GM23338 (cell line): Measurements from ENCODE around the gene CHRNA5. TPM values are rescaled to one million over a fixed set of nuclear protein-coding genes. Genes with fewer than 3 reads are reported as not detected.

Experiments used
- ATAC-seq: fragments of 200-7000 bp; cut with Tn5 transposase; 3 replicates; pipeline ENCODE4 v1.9.1; 2020
- DNase-seq: peaks from one replicate; pipeline ENCODE4 v3.0.0-alpha.2; 2015; ENCODE audit warnings: low spot score
- H2AFZ ChIP-seq: fragments of 200-600 bp; sonication (generic); 2 replicates; pipeline ENCODE4 v1.8.0; 2016; ENCODE audit warnings: antibody characterized with exemption, mild to moderate bottlenecking, moderate library complexity
- H3F3A ChIP-seq: fragments of 200-600 bp; sonication (generic); replicated peaks from 2 replicates; pipeline ENCODE4 v1.8.0; 2017; ENCODE audit warnings: antibody characterized with exemption, mixed run types, low read depth
- H3K27ac ChIP-seq: fragments of 200-600 bp; sonication (generic); 2 replicates; pipeline ENCODE4 v1.6.1; 2016; ENCODE audit warnings: low read depth
- H3K27me3 ChIP-seq: fragments of 200-600 bp; sonication (generic); 2 replicates; pipeline ENCODE4 v1.8.0; 2016; ENCODE audit warnings: mild to moderate bottlenecking, mixed run types, moderate library complexity; ENCODE audit not compliant: insufficient read depth
- H3K36me3 ChIP-seq: fragments of 200-600 bp; sonication (generic); 2 replicates; pipeline ENCODE4 v1.8.0; 2016; ENCODE audit warnings: mild to moderate bottlenecking; ENCODE audit not compliant: insufficient read depth
- H3K4me1 ChIP-seq: fragments of 200-600 bp; sonication (generic); 2 replicates; pipeline ENCODE4 v1.8.0; 2016; ENCODE audit warnings: mild to moderate bottlenecking, moderate library complexity; ENCODE audit not compliant: insufficient read depth
- H3K4me2 ChIP-seq: fragments of 200-600 bp; sonication (generic); 2 replicates; pipeline ENCODE4 v1.7.1; 2017; ENCODE audit warnings: mixed run types
- H3K4me3 ChIP-seq: fragments of 200-600 bp; sonication (generic); 2 replicates; pipeline ENCODE4 v1.6.1; 2016; ENCODE audit warnings: mixed run types
- H3K79me2 ChIP-seq: fragments of 200-600 bp; sonication (generic); replicated peaks from 2 replicates; pipeline ENCODE4 v1.8.0; 2017; ENCODE audit warnings: mild to moderate bottlenecking; ENCODE audit not compliant: insufficient read depth
- H3K9me2 ChIP-seq: fragments of 200-600 bp; sonication (generic); 2 replicates; pipeline ENCODE4 v1.8.0; 2017; ENCODE audit not compliant: insufficient read depth
- H4K20me1 ChIP-seq: fragments of 200-600 bp; sonication (generic); replicated peaks from 2 replicates; pipeline ENCODE4 v1.8.0; 2017; ENCODE audit warnings: mild to moderate bottlenecking; ENCODE audit not compliant: insufficient read depth
- H3K27ac Mint-ChIP-seq: 2 replicates; pipeline ENCODE4 v1.8.0; 2020; ENCODE audit warnings: inconsistent platforms, mild to moderate bottlenecking, moderate library complexity, mixed read lengths
- H3K27me3 Mint-ChIP-seq: 3 replicates; pipeline ENCODE4 v1.8.0; 2022; ENCODE audit warnings: low read depth, mild to moderate bottlenecking, moderate library complexity, mixed read lengths, inconsistent platforms; ENCODE audit not compliant: insufficient read depth, poor library complexity
- H3K36me3 Mint-ChIP-seq: 3 replicates; pipeline ENCODE4 v1.8.0; 2021; ENCODE audit warnings: low read depth, mild to moderate bottlenecking, inconsistent platforms, moderate library complexity, mixed read lengths
- H3K4me1 Mint-ChIP-seq: 3 replicates; pipeline ENCODE4 v1.8.0; 2020; ENCODE audit warnings: mild to moderate bottlenecking, inconsistent platforms, mixed read lengths
- H3K4me3 Mint-ChIP-seq: 3 replicates; pipeline ENCODE4 v1.8.0; 2021; ENCODE audit warnings: moderate library complexity, mild to moderate bottlenecking, inconsistent platforms, mixed read lengths
- H3K9me3 Mint-ChIP-seq: 3 replicates; pipeline ENCODE4 v1.8.0; 2020; ENCODE audit warnings: moderate library complexity, mild to moderate bottlenecking, inconsistent platforms, mixed read lengths
- CREB1 ChIP-seq: fragments of 250-450 bp; sonication (Bioruptor Pico); IDR thresholded peaks from 2 replicates; pipeline ENCODE4 v1.5.0; 2020; ENCODE audit warnings: low read depth, mild to moderate bottlenecking, moderate library complexity
- CTCF ChIP-seq, 2 experiments: fragments of 200-600 bp in 1 of 2; sonication (generic) in 1 of 2; conservative IDR thresholded peaks; 2 replicates each; pipeline versions ENCODE4 v1.5.1 to v1.6.1; 2016 to 2017; ENCODE audit warnings: antibody characterized with exemption in 2 of 2, low read depth in 2 of 2, mild to moderate bottlenecking in 2 of 2, moderate library complexity in 1 of 2
- ETS1 ChIP-seq: IDR thresholded peaks from 2 replicates; pipeline ENCODE4 v1.6.1; 2016; ENCODE audit warnings: antibody characterized with exemption
- EZH2 ChIP-seq: fragments of 200-600 bp; sonication (generic); IDR thresholded peaks from one replicate; pipeline ENCODE4 v1.8.0; 2017; ENCODE audit warnings: antibody characterized with exemption, mild to moderate bottlenecking, low read depth; ENCODE audit not compliant: unreplicated experiment
- EZH2phosphoT487 ChIP-seq: fragments of 200-600 bp; sonication (generic); IDR thresholded peaks from one replicate; pipeline ENCODE4 v1.8.1; 2018; ENCODE audit warnings: antibody characterized with exemption; ENCODE audit not compliant: unreplicated experiment
- JUNB ChIP-seq: IDR thresholded peaks from one replicate; pipeline ENCODE4 v1.6.1; 2016; ENCODE audit warnings: antibody characterized with exemption; ENCODE audit not compliant: unreplicated experiment
- NANOG ChIP-seq: IDR thresholded peaks from 2 replicates; pipeline ENCODE4 v1.6.1; 2016; ENCODE audit warnings: antibody characterized with exemption, borderline replicate concordance
- POLR2AphosphoS5 ChIP-seq: IDR thresholded peaks from 2 replicates; pipeline ENCODE4 v1.6.1; 2016; ENCODE audit warnings: antibody characterized with exemption, low read depth
- REST ChIP-seq: IDR thresholded peaks from one replicate; pipeline ENCODE4 v1.6.1; 2018; ENCODE audit warnings: antibody characterized with exemption; ENCODE audit not compliant: unreplicated experiment
- STAT1 ChIP-seq: IDR thresholded peaks from one replicate; pipeline ENCODE4 v1.6.1; 2016; ENCODE audit warnings: antibody characterized with exemption; ENCODE audit not compliant: unreplicated experiment
- ZNF114 ChIP-seq: fragments of 250-450 bp; sonication (Bioruptor Pico); IDR thresholded peaks from 2 replicates; pipeline ENCODE4 v1.5.0; 2020; ENCODE audit warnings: mild to moderate bottlenecking, moderate library complexity
- ZNF331 ChIP-seq: fragments of 250-450 bp; sonication (Bioruptor Pico); IDR thresholded peaks from 2 replicates; pipeline ENCODE4 v1.5.0; 2020; ENCODE audit warnings: low read depth, mild to moderate bottlenecking, moderate library complexity
- ZNF462 ChIP-seq: fragments of 250-450 bp; sonication (Bioruptor Pico); IDR thresholded peaks from 2 replicates; pipeline ENCODE4 v1.5.0; 2020; ENCODE audit warnings: mild to moderate bottlenecking, moderate library complexity
- polyA plus RNA-seq: library from polyadenylated mRNA; unstranded; fragments of >200 nt; fragmentation: Nextera tagmentation; extraction: Ambion mirVana; gene quantifications from 2 replicates; pipeline ENCODE4 v1.2.1, GENCODE V29; 2016
- total RNA-seq: library from RNA; depleted of rRNA; stranded (reverse); fragments of >200 nt; shearing (Covaris generic); gene quantifications from 2 replicates; pipeline ENCODE4 v1.2.3, GENCODE V29; 2014

CHRNA5 gene
- total and polyA plus RNA-seq, 2 experiments from 2014 or later, result 19.6 to 23.3 TPM

GRCh38 chr15:78597583-78597982 lies 32.3 kb downstream of the CHRNA5 start:
- no peak for ATAC-seq
- H3K9me3 Mint-ChIP-seq, result peaks cover 3% of the 10 kb centered on the region; the same call in 2 of the 3 replicates
- no peaks in the 10 kb centered on the region for H3K4me1 Mint-ChIP-seq
- no peak overlapping the region for H3K27ac Mint-ChIP-seq
- H3K4me2 ChIP-seq, result no peak overlapping the region
- no peak for TF ChIP-seq EZH2
- no peak for TF ChIP-seq CTCF (conservative IDR thresholded peaks at IDR 0.05; ENCODE audit: low read depth in 2 of 2)
- TF ChIP-seq ZNF462 (CRISPR knock-in tag), result no peak
- TF ChIP-seq STAT1, result no peak
- TF ChIP-seq ETS1, result no peak
- TF ChIP-seq ZNF331 (CRISPR knock-in tag), result no peak
- TF ChIP-seq REST, result no peak
- no peak for TF ChIP-seq NANOG
- TF ChIP-seq EZH2phosphoT487, result no peak
- no peak for TF ChIP-seq POLR2AphosphoS5
- TF ChIP-seq ZNF114 (CRISPR knock-in tag), result no peak
- no peak for TF ChIP-seq JUNB
- no peak for TF ChIP-seq CREB1 (CRISPR knock-in tag)
- no peaks in the 10 kb centered on the region for H3K27me3 Mint-ChIP-seq
- H3K36me3 ChIP-seq, result peaks cover 9% of the 10 kb centered on the region
- no peak for DNase-seq
- H3K4me1 ChIP-seq, result no peaks in the 10 kb centered on the region
- H3K27me3 ChIP-seq, result no peaks in the 10 kb centered on the region
- H3K27ac ChIP-seq, result no peak overlapping the region
- no peaks in the 10 kb centered on the region; the same call in 1 of the 2 replicates for H4K20me1 ChIP-seq
- peaks cover 18% of the 10 kb centered on the region for H3K36me3 Mint-ChIP-seq
- no peak overlapping the region for H3K4me3 Mint-ChIP-seq
- no peaks in the 10 kb centered on the region for H3K9me2 ChIP-seq
- no peaks in the 10 kb centered on the region for H3K79me2 ChIP-seq
- no peak overlapping the region for H2AFZ ChIP-seq
- no peaks in the 10 kb centered on the region for H3F3A ChIP-seq
- no peak overlapping the region for H3K4me3 ChIP-seq
